Left forelimb (tissue), 1 donor: ENCODE results near the gene GKN1.
A peak's percentile ranks its signal among the peaks of the same experiment; 100 is the strongest.

Source experiments
- DNase-seq: peaks from one replicate; pipeline ENCODE4 v3.0.0-alpha.2; 2018; ENCODE audit warnings: low spot score

The GKN1 gene

GRCh38 chr2:69010437-69011194 lies 36.2 kb downstream of the GKN1 start:
- no peak for DNase-seq

DNA sequence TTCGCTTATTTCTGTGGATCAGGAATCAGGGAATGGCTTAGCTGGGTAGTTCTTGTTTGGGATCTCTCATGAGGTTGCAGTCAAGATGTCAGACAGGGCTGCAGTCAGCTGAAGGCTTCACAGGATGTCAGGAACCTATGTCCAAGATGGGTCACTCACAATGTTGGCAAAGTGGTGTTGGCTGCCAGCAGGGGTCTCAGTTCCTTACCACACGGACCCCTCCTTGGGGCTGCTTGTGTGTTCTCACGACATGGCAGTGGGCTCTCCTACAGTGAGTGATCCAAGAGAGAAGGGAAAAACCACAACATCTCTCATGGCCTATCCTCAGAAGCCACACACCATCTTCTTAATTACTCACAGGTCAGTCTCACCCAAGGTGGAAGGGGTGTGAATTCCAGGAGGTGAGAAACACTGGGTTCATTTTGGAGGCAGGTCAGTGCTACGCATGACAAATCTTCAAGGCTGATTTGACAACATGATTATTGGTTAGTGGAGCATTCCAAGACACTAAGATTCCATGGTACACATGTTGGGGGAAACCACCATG lies 37.2 kb downstream of the GKN1 start:
- DNase-seq = no peak

DNA sequence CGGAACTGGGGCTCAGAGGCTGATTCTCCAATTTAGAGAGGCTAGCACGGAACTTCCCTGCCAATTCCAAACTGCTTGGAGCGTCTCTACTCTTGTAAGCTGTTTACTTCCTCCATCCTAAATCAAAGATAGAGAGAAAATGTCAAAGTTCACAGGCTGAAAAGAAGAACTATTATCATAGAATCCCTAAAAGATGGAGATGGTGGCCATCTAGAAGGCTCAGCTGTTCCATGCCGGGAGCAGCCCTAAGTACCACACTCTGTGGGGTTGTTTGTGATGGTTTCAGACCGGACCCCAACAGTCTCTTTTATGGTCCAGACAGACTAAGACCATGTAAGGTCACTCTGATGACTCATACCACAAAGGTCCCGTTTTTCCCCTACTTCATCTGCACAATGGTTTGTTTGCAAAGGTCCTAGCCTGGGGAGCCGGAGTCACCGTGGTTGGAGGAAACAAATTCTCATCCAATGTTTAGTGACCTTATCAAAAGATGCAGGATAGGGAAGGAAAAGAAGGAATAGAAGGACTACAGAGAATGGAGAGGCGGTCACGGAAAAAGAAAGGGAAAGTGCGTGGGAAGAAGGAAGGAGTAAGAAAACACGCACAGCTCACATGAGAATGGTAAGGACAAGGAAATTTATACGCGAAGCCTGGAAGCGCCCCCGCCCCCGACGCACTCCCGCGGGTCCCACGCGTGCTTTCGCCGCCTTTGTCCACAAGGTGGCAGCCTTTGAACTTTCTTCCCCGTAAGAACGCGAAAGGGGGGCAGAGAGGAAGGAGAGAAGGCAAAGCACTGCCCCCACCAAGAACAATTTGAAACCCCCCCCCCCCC lies 38.1 kb downstream of the GKN1 start:
- DNase-seq = no peak

- peak; percentile 90 for DNase-seq
These were observed 38.9 kb downstream of the GKN1 start, which contains the start of gene ANTXR1 for GRCh38 chr2:69013142-69013839. TSS of gene ANTXR1 (plus strand) at chr2:69013179. CDS start at chr2:69013500, 321 bp downstream.

- DNase-seq = peak; percentile 72
These were observed 39.7 kb downstream of the GKN1 start for GRCh38 chr2:69013840-69014821.

DNA sequence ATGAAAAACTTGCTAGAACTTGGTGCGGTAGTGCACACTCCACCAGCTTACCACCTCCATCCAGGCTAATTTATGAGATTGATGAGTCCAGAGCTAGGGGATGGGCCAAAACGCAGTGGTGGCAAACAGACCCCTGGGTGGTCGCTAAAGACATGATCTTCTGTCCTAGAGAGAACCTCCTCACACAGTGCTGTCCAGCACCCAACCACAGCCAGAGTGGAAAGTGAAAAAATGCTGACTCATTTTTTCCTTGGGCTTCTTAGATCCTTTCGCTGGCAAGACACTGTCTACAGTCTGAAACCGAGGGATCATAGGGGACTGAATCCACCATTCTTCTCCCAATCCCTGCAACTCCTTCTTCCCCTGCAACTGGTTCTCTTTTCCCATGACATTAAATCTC lies 42.6 kb downstream of the GKN1 start:
- DNase-seq = no peak

GRCh38 chr2:69017835-69018234 lies 43.4 kb downstream of the GKN1 start:
- no peak for DNase-seq

GRCh38 chr2:69018678-69019095 lies 44.3 kb downstream of the GKN1 start:
- DNase-seq = no peak

- DNase-seq = no peak
These were observed 46.3 kb downstream of the GKN1 start for GRCh38 chr2:69020496-69021426.

DNA sequence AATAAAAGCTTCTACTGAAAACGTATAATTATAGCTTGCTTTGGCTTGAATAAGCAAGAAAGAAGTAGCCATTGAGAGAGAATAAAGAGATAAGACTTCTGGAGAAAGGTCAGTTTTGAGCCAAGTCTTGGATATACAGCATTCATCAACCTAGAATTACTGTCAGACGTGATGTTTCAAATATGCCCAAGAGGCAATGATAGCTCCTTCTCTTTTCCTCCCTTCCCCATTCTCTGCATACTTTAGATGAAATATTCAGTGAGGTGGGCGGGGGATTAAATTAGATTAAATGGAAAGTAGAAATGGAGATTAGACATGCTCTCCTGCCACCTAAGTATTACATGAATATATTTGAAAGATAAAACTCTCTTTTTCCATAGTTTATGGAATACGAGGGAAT lies 47.3 kb downstream of the GKN1 start:
- DNase-seq = no peak

GRCh38 chr2:69022548-69022947 lies 48.1 kb downstream of the GKN1 start:
- no peak for DNase-seq

GRCh38 chr2:69023236-69023635 lies 48.8 kb downstream of the GKN1 start:
- no peak for DNase-seq

DNA sequence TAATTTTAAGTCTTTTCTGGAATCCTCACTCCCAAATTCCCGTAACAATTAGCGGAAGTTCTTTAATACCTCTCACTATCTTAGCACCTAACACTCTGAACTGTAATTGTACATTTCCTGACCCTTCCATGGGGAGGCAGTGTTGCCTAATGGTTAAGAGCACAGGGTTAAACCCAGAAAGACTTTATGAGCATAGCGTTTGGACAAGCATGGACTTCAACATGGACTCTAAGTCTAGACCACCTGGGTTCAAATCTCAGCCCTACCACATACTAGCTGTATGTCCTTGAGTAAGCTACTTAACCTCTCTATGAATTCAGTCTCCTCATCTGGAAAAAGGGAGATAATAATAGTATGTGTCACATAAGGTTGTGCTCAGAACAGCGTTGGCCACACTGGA lies 51.6 kb downstream of the GKN1 start:
- DNase-seq = no peak

GRCh38 chr2:69026691-69027459 lies 52.4 kb downstream of the GKN1 start:
- DNase-seq = no peak
